ENCODE measurements around the gene IL1F10. TPM values are rescaled to one million over a fixed set of nuclear protein-coding genes. Genes with fewer than 3 reads are reported as not detected.

Gene IL1F10
- total RNA-seq, 2 experiments from 2014 or later, result not detected

- H3K27ac Mint-ChIP-seq, result no peak overlapping the region
- intact Hi-C loops (cut with DNase I, micrococcal nuclease), result no loop called here
Observed at GRCh38 chr2:113114224-113114945, 46.6 kb downstream of the IL1F10 start.

GRCh38 chr2:113114996-113115395, 47.2 kb downstream of the IL1F10 start:
- Mint-ChIP-seq H3K27me3 (no peaks in the 10 kb centered on the region), H3K27ac (no peak overlapping the region), H3K4me3 (no peak overlapping the region), H3K4me1 (peaks cover 16% of the 10 kb centered on the region), H3K36me3 (ENCODE audit: low read depth) (no peaks in the 10 kb centered on the region), H3K9me3 (ENCODE audit: low read depth) (no peaks in the 10 kb centered on the region)
- ChIA-PET POLR2A (no interaction called here), CTCF (interaction anchor here (0.6 to 2.5 kb wide), 6 partner anchors 11 to 35 kb away, joined by 3 to 11 read pairs (median 4); no protein-coding TSS in a partner anchor)
- intact Hi-C loops (cut with DNase I, micrococcal nuclease), result no loop called here
- ATAC-seq, result no peak
- DNase-seq, result no peak

More at GRCh38 chr2:113114224-113114945, 46.6 kb downstream of the IL1F10 start:
- Mint-ChIP-seq H3K27me3 (no peaks in the 10 kb centered on the region), H3K9me3 (ENCODE audit: low read depth) (no peaks in the 10 kb centered on the region), H3K4me1 (peaks cover 16% of the 10 kb centered on the region), H3K36me3 (ENCODE audit: low read depth) (no peaks in the 10 kb centered on the region), H3K4me3 (no peak overlapping the region)
- POLR2A ChIA-PET, result no interaction called here
- no peak for DNase-seq
- CTCF ChIA-PET, result interaction anchor here (0.6 to 2.5 kb wide), 7 partner anchors 11 to 34 kb away, joined by 3 to 11 read pairs (median 4); no protein-coding TSS in a partner anchor
- no peak for ATAC-seq

- no peak overlapping the region for H3K4me3 Mint-ChIP-seq
- intact Hi-C loops (cut with DNase I, micrococcal nuclease), result no loop called here
- H3K4me1 Mint-ChIP-seq, result peaks cover 16% of the 10 kb centered on the region
- ChIA-PET POLR2A (interaction anchor here (0.6 to 1.1 kb wide), 2 partner anchors 12 to 187 kb away, joined by 4 read pairs; no protein-coding TSS in a partner anchor), CTCF (interaction anchor here (0.6 to 2.5 kb wide), 4 partner anchors 22 to 1215 kb away, joined by 3 to 11 read pairs (median 5); no protein-coding TSS in a partner anchor)
- peaks cover 2% of the 10 kb centered on the region for H3K27me3 Mint-ChIP-seq
- no peaks in the 10 kb centered on the region for H3K36me3 Mint-ChIP-seq (ENCODE audit: low read depth)
- no peaks in the 10 kb centered on the region for H3K9me3 Mint-ChIP-seq (ENCODE audit: low read depth)
- DNase-seq (peak; percentile 37), ATAC-seq (peak; percentile 16)
- H3K27ac Mint-ChIP-seq, result peak overlapping the region; percentile 58
Observed at GRCh38 chr2:113116100-113116958, 48.6 kb downstream of the IL1F10 start.

GRCh38 chr2:113117541-113118262, 49.9 kb downstream of the IL1F10 start:
- H3K4me3 Mint-ChIP-seq, result no peak overlapping the region
- H3K9me3 Mint-ChIP-seq (ENCODE audit: low read depth), result no peaks in the 10 kb centered on the region
- CTCF ChIA-PET, result interaction anchor here (1.0 to 1.3 kb wide), 6 partner anchors 11 to 59 kb away, joined by 3 to 5 read pairs (median 3); partner anchors contain the start of gene IL36RN
- H3K4me1 Mint-ChIP-seq, result peaks cover 16% of the 10 kb centered on the region
- H3K27ac Mint-ChIP-seq, result no peak overlapping the region
- POLR2A ChIA-PET, result interaction anchor here (0.6 to 1.1 kb wide), 2 partner anchors 14 to 56 kb away, joined by 3 to 4 read pairs; partner anchors contain the start of gene PSD4
- ATAC-seq (peak; percentile 93), DNase-seq (peak; percentile 80)
- intact Hi-C loops (cut with DNase I, micrococcal nuclease), result no loop called here
- no peaks in the 10 kb centered on the region for H3K36me3 Mint-ChIP-seq (ENCODE audit: low read depth)
- peaks cover 3% of the 10 kb centered on the region for H3K27me3 Mint-ChIP-seq

GRCh38 chr2:113118263-113118657, 50.5 kb downstream of the IL1F10 start:
- ChIA-PET POLR2A (interaction anchor here (0.6 kb wide), 1 partner anchor 55 kb away, joined by 3 read pairs; the partner anchor contains the start of gene PSD4), CTCF (interaction anchor here (1.0 to 1.6 kb wide), 6 partner anchors 12 to 59 kb away, joined by 3 to 5 read pairs (median 3); partner anchors contain the start of gene IL36RN)
- Mint-ChIP-seq H3K4me3 (no peak overlapping the region), H3K27me3 (peaks cover 3% of the 10 kb centered on the region), H3K9me3 (ENCODE audit: low read depth) (no peaks in the 10 kb centered on the region), H3K27ac (no peak overlapping the region), H3K36me3 (ENCODE audit: low read depth) (no peaks in the 10 kb centered on the region), H3K4me1 (peaks cover 16% of the 10 kb centered on the region)
- DNase-seq (no peak), ATAC-seq (no peak)
- intact Hi-C loops (cut with DNase I, micrococcal nuclease), result no loop called here

GRCh38 chr2:113119111-113119510, 51.3 kb downstream of the IL1F10 start:
- intact Hi-C loops (cut with DNase I, micrococcal nuclease), result no loop called here
- Mint-ChIP-seq H3K4me1 (peaks cover 18% of the 10 kb centered on the region), H3K4me3 (no peak overlapping the region), H3K27me3 (peaks cover 5% of the 10 kb centered on the region), H3K36me3 (ENCODE audit: low read depth) (no peaks in the 10 kb centered on the region), H3K27ac (no peak overlapping the region), H3K9me3 (ENCODE audit: low read depth) (no peaks in the 10 kb centered on the region)
- DNase-seq (no peak), ATAC-seq (no peak)
- POLR2A ChIA-PET, result no interaction called here
- CTCF ChIA-PET, result interaction anchor here (0.7 to 2.1 kb wide), 5 partner anchors 10 to 860 kb away, joined by 3 to 6 read pairs (median 4); no protein-coding TSS in a partner anchor

- Mint-ChIP-seq H3K27ac (no peak overlapping the region), H3K4me3 (no peak overlapping the region), H3K4me1 (peaks cover 30% of the 10 kb centered on the region), H3K27me3 (peaks cover 8% of the 10 kb centered on the region), H3K36me3 (ENCODE audit: low read depth) (no peaks in the 10 kb centered on the region), H3K9me3 (ENCODE audit: low read depth) (no peaks in the 10 kb centered on the region)
- POLR2A ChIA-PET, result no interaction called here
- DNase-seq (no peak), ATAC-seq (no peak)
- intact Hi-C loops (cut with DNase I, micrococcal nuclease), result no loop called here
- CTCF ChIA-PET, result interaction anchor here (1.3 to 5.2 kb wide), 3 partner anchors 16 to 83 kb away, joined by 3 to 39 read pairs (median 6); no protein-coding TSS in a partner anchor
Observed at GRCh38 chr2:113120861-113121260, 53.1 kb downstream of the IL1F10 start.

- intact Hi-C loops (cut with DNase I, micrococcal nuclease), result no loop called here
- Mint-ChIP-seq H3K4me3 (no peak overlapping the region), H3K4me1 (peaks cover 25% of the 10 kb centered on the region), H3K36me3 (ENCODE audit: low read depth) (no peaks in the 10 kb centered on the region), H3K9me3 (ENCODE audit: low read depth) (no peaks in the 10 kb centered on the region), H3K27me3 (peaks cover 8% of the 10 kb centered on the region), H3K27ac (no peak overlapping the region)
- DNase-seq, result no peak
- ATAC-seq, result no peak
- ChIA-PET POLR2A (no interaction called here), CTCF (interaction anchor here (0.6 to 5.2 kb wide), 6 partner anchors 13 to 81 kb away, joined by 3 to 39 read pairs (median 4); no protein-coding TSS in a partner anchor)
Observed at GRCh38 chr2:113122364-113122763, 54.6 kb downstream of the IL1F10 start.

GRCh38 chr2:113123726-113124125, 56.0 kb downstream of the IL1F10 start:
- peaks cover 20% of the 10 kb centered on the region for H3K4me1 Mint-ChIP-seq

GRCh38 chr2:113124181-113124961, 56.6 kb downstream of the IL1F10 start:
- peak; percentile 25 for DNase-seq
- Mint-ChIP-seq H3K27ac (no peak overlapping the region), H3K4me3 (no peak overlapping the region), H3K36me3 (ENCODE audit: low read depth) (no peaks in the 10 kb centered on the region), H3K9me3 (ENCODE audit: low read depth) (no peaks in the 10 kb centered on the region), H3K4me1 (peaks cover 20% of the 10 kb centered on the region), H3K27me3 (peaks cover 8% of the 10 kb centered on the region)
- CTCF ChIA-PET, result interaction anchor here (0.5 to 5.2 kb wide), 4 partner anchors 13 to 41 kb away, joined by 3 to 39 read pairs (median 3); no protein-coding TSS in a partner anchor
- ATAC-seq, result peak; percentile 71
- intact Hi-C loops (cut with DNase I, micrococcal nuclease), result no loop called here
- POLR2A ChIA-PET, result no interaction called here

More at GRCh38 chr2:113123726-113124125, 56.0 kb downstream of the IL1F10 start:
- CTCF ChIA-PET, result interaction anchor here (0.7 to 5.2 kb wide), 3 partner anchors 14 to 42 kb away, joined by 3 to 39 read pairs (median 3); no protein-coding TSS in a partner anchor
- no peak for DNase-seq
- intact Hi-C loops (cut with DNase I, micrococcal nuclease), result no loop called here
- no peaks in the 10 kb centered on the region for H3K9me3 Mint-ChIP-seq (ENCODE audit: low read depth)
- POLR2A ChIA-PET, result no interaction called here
- peaks cover 8% of the 10 kb centered on the region for H3K27me3 Mint-ChIP-seq
- H3K4me3 Mint-ChIP-seq, result no peak overlapping the region
- no peaks in the 10 kb centered on the region for H3K36me3 Mint-ChIP-seq (ENCODE audit: low read depth)
- ATAC-seq, result peak; percentile 5
- H3K27ac Mint-ChIP-seq, result no peak overlapping the region
